Neural progenitor cell (in vitro differentiated cells): ENCODE data around the gene SLC2A9. TPM values are rescaled to one million over a fixed set of nuclear protein-coding genes. Genes with fewer than 3 reads are reported as not detected.

Experiments
- DNase-seq: peaks from one replicate; pipeline ENCODE4 v3.0.0-alpha.2; 2016; ENCODE audit warnings: low spot score
- H2AFZ ChIP-seq: fragments of 200-600 bp; sonication (generic); replicated peaks from 2 replicates; pipeline ENCODE4 v1.6.1; 2016; ENCODE audit warnings: antibody characterized with exemption
- H3F3A ChIP-seq: fragments of 200-600 bp; sonication (generic); 2 replicates; pipeline ENCODE4 v1.6.1; 2016; ENCODE audit warnings: antibody characterized with exemption, low read depth
- H3K27ac ChIP-seq: fragments of 200-600 bp; sonication (generic); 2 replicates; pipeline ENCODE4 v1.5.1; 2016; ENCODE audit warnings: mild to moderate bottlenecking
- H3K27me3 ChIP-seq: fragments of 200-600 bp; sonication (generic); 2 replicates; pipeline ENCODE4 v1.6.1; 2016; ENCODE audit warnings: mild to moderate bottlenecking, moderate library complexity
- H3K36me3 ChIP-seq: fragments of 200-600 bp; sonication (generic); 2 replicates; pipeline ENCODE4 v1.5.1; 2016
- H3K4me1 ChIP-seq: fragments of 200-600 bp; sonication (generic); 2 replicates; pipeline ENCODE4 v1.6.1; 2016; ENCODE audit warnings: mixed run types
- H3K4me2 ChIP-seq: fragments of 200-600 bp; sonication (generic); 2 replicates; pipeline ENCODE4 v1.6.1; 2016
- H3K4me3 ChIP-seq: fragments of 200-600 bp; sonication (generic); 2 replicates; pipeline ENCODE4 v1.5.1; 2016
- H3K79me2 ChIP-seq: fragments of 200-600 bp; sonication (generic); 2 replicates; pipeline ENCODE4 v1.6.1; 2016; ENCODE audit warnings: low read depth
- H3K9ac ChIP-seq: fragments of 200-600 bp; sonication (generic); 2 replicates; pipeline ENCODE4 v1.6.1; 2016
- H3K9me3 ChIP-seq: fragments of 200-600 bp; sonication (generic); 2 replicates; pipeline ENCODE4 v1.5.1; 2016; ENCODE audit warnings: low read depth
- H4K20me1 ChIP-seq: fragments of 200-600 bp; sonication (generic); 2 replicates; pipeline ENCODE4 v1.6.1; 2016; ENCODE audit warnings: low read depth
- H3K27ac Mint-ChIP-seq: 3 replicates; pipeline ENCODE4 v1.8.0; 2021; ENCODE audit warnings: mixed read lengths
- H3K27me3 Mint-ChIP-seq: 2 replicates; pipeline ENCODE4 v1.8.0; 2022; ENCODE audit warnings: low read depth, mild to moderate bottlenecking, inconsistent platforms, moderate library complexity, mixed read lengths; ENCODE audit not compliant: insufficient read depth
- H3K36me3 Mint-ChIP-seq: 3 replicates; pipeline ENCODE4 v1.8.0; 2021; ENCODE audit warnings: mixed read lengths
- H3K4me1 Mint-ChIP-seq: 3 replicates; pipeline ENCODE4 v1.8.0; 2021; ENCODE audit warnings: mixed read lengths
- H3K4me3 Mint-ChIP-seq: 3 replicates; pipeline ENCODE4 v1.8.0; 2021; ENCODE audit warnings: mild to moderate bottlenecking, moderate library complexity, mixed read lengths
- H3K9me3 Mint-ChIP-seq: 3 replicates; pipeline ENCODE4 v1.8.0; 2020; ENCODE audit warnings: mixed read lengths
- CTCF ChIP-seq: fragments of 200-600 bp; sonication (generic); IDR thresholded peaks from 2 replicates; pipeline ENCODE4 v1.5.1; 2017; ENCODE audit warnings: antibody characterized with exemption, mild to moderate bottlenecking
- EZH2 ChIP-seq: fragments of 200-600 bp; sonication (generic); IDR thresholded peaks from 2 replicates; pipeline ENCODE4 v1.6.1; 2017; ENCODE audit warnings: antibody characterized with exemption, mild to moderate bottlenecking, moderate library complexity
- EZH2phosphoT487 ChIP-seq: fragments of 200-600 bp; sonication (generic); IDR thresholded peaks from 2 replicates; pipeline ENCODE4 v1.6.1; 2017; ENCODE audit warnings: antibody characterized with exemption
- total RNA-seq: library from RNA; depleted of rRNA; stranded (reverse); fragments of >200 nt; gene quantifications from 2 replicates; pipeline ENCODE4 v1.2.3, GENCODE V29; 2015; ENCODE audit warnings: low replicate concordance

Gene SLC2A9
- total RNA-seq, 1 donor from 2014 or later, result not detected

- Mint-ChIP-seq H3K4me1 (peaks cover 7% of the 10 kb centered on the region), H3K9me3 (no peaks in the 10 kb centered on the region), H3K4me3 (no peak overlapping the region), H3K27ac (no peak overlapping the region), H3K36me3 (no peaks in the 10 kb centered on the region), H3K27me3 (peaks cover 5% of the 10 kb centered on the region)
- no peaks in the 10 kb centered on the region for H3K9me3 ChIP-seq
- no peak overlapping the region for H3K4me2 ChIP-seq
- H3K27ac ChIP-seq, result no peak overlapping the region
- H3F3A ChIP-seq, result no peaks in the 10 kb centered on the region
- H3K27me3 ChIP-seq, result no peaks in the 10 kb centered on the region
- DNase-seq, result no peak
- no peaks in the 10 kb centered on the region for H3K4me1 ChIP-seq
- TF ChIP-seq EZH2phosphoT487 (no peak), CTCF (no peak), EZH2 (no peak)
- H3K79me2 ChIP-seq, result no peaks in the 10 kb centered on the region
- H4K20me1 ChIP-seq, result no peaks in the 10 kb centered on the region
- H3K9ac ChIP-seq, result no peak overlapping the region
- no peak overlapping the region for H2AFZ ChIP-seq
- no peak overlapping the region for H3K4me3 ChIP-seq
- no peaks in the 10 kb centered on the region for H3K36me3 ChIP-seq
Measured at GRCh38 chr4:9943761-9944160, 77.5 kb downstream of the SLC2A9 start.

- no peak overlapping the region for H3K27ac Mint-ChIP-seq
- H4K20me1 ChIP-seq, result no peaks in the 10 kb centered on the region
- H3K36me3 Mint-ChIP-seq, result no peaks in the 10 kb centered on the region
- peaks cover 5% of the 10 kb centered on the region for H3K27me3 Mint-ChIP-seq
- no peak overlapping the region for H3K4me3 ChIP-seq
- peaks cover 5% of the 10 kb centered on the region for H3K4me1 Mint-ChIP-seq
- DNase-seq, result no peak
- H3K36me3 ChIP-seq, result no peaks in the 10 kb centered on the region
- no peaks in the 10 kb centered on the region for H3K4me1 ChIP-seq
- no peaks in the 10 kb centered on the region for H3K27me3 ChIP-seq
- no peaks in the 10 kb centered on the region for H3K9me3 Mint-ChIP-seq
- TF ChIP-seq EZH2phosphoT487 (no peak), CTCF (no peak), EZH2 (no peak)
- H3K4me3 Mint-ChIP-seq, result no peak overlapping the region
- no peaks in the 10 kb centered on the region for H3F3A ChIP-seq
- no peaks in the 10 kb centered on the region for H3K9me3 ChIP-seq
- no peaks in the 10 kb centered on the region for H3K79me2 ChIP-seq
- no peak overlapping the region for H3K9ac ChIP-seq
- no peak overlapping the region for H3K4me2 ChIP-seq
- H2AFZ ChIP-seq, result no peak overlapping the region
- no peak overlapping the region for H3K27ac ChIP-seq
Measured at GRCh38 chr4:9942921-9943600, 78.2 kb downstream of the SLC2A9 start.

- H4K20me1 ChIP-seq, result no peaks in the 10 kb centered on the region
- TF ChIP-seq EZH2 (no peak), CTCF (no peak), EZH2phosphoT487 (no peak)
- no peaks in the 10 kb centered on the region for H3K27me3 ChIP-seq
- no peak overlapping the region for H3K27ac Mint-ChIP-seq
- H3K4me3 ChIP-seq, result no peak overlapping the region
- H3K4me1 Mint-ChIP-seq, result peaks cover 5% of the 10 kb centered on the region
- DNase-seq, result no peak
- no peak overlapping the region for H3K9ac ChIP-seq
- H3F3A ChIP-seq, result no peaks in the 10 kb centered on the region
- no peaks in the 10 kb centered on the region for H3K36me3 Mint-ChIP-seq
- no peaks in the 10 kb centered on the region for H3K9me3 Mint-ChIP-seq
- no peak overlapping the region for H3K4me2 ChIP-seq
- H3K4me1 ChIP-seq, result no peaks in the 10 kb centered on the region
- no peaks in the 10 kb centered on the region for H3K79me2 ChIP-seq
- no peak overlapping the region for H3K4me3 Mint-ChIP-seq
- no peaks in the 10 kb centered on the region for H3K9me3 ChIP-seq
- H3K27me3 Mint-ChIP-seq, result peaks cover 7% of the 10 kb centered on the region
- no peak overlapping the region for H3K27ac ChIP-seq
- H2AFZ ChIP-seq, result no peak overlapping the region
- H3K36me3 ChIP-seq, result no peaks in the 10 kb centered on the region
Measured at GRCh38 chr4:9942139-9942538, 79.2 kb downstream of the SLC2A9 start.
